SK-N-SH (cell line): ENCODE data around the gene MFAP4. TPM values are rescaled to one million over a fixed set of nuclear protein-coding genes. Genes with fewer than 3 reads are reported as not detected.
A peak's percentile ranks its signal among the peaks of the same experiment; 100 is the strongest.

Source experiments
- CTCF ChIA-PET: fragments of 300-600, 350-600 bp; formaldehyde crosslinking; extraction: SDS; loops from one replicate; lab custom pipeline; 2021; lab: Yijun Ruan, JAX
- POLR2A ChIA-PET: fragments of 350-600 bp; sonication (Branson Sonifier 250); formaldehyde crosslinking; extraction: SDS; loops from one replicate; lab custom pipeline; 2020; ENCODE audit warnings: antibody characterized with exemption, inconsistent platforms; lab: Yijun Ruan, JAX
- DNase-seq: peaks from one replicate; pipeline ENCODE4 v3.0.0; 2012
- H2AFZ ChIP-seq: fragments of 200-600 bp; sonication (generic); 2 replicates; pipeline ENCODE4 v1.8.1; 2016; ENCODE audit warnings: antibody characterized with exemption, mild to moderate bottlenecking, low read depth
- H3F3A ChIP-seq: fragments of 200-600 bp; sonication (generic); replicated peaks from 2 replicates; pipeline ENCODE3; 2016; ENCODE audit warnings: antibody characterized with exemption, mild to moderate bottlenecking; ENCODE audit not compliant: insufficient read depth
- H3K27ac ChIP-seq, 2 experiments: fragments of 200-500 bp in 1 of 2; fragments of 200-600 bp in 1 of 2; sonication (Bioruptor generic) in 1 of 2; sonication (generic), shearing (Covaris generic) in 1 of 2; 2 replicates each; pipeline versions ENCODE4 v1.5.1 to v1.6.1; 2014 to 2016; ENCODE audit warnings: low read depth in 2 of 2, inconsistent platforms in 1 of 2, low read length in 1 of 2, mild to moderate bottlenecking in 1 of 2, mixed read lengths in 1 of 2
- H3K27me3 ChIP-seq: fragments of 200-600 bp; sonication (generic), shearing (Covaris generic); 2 replicates; pipeline ENCODE4 v1.6.1; 2016; ENCODE audit warnings: mixed run types; ENCODE audit not compliant: insufficient read depth
- H3K36me3 ChIP-seq, 2 experiments: fragments of 200-500 bp in 1 of 2; fragments of 200-600 bp in 1 of 2; sonication (Bioruptor generic) in 1 of 2; sonication (generic) in 1 of 2; replicated peaks in 1 of 2; 2 replicates each; pipeline versions ENCODE3 to v1.5.1; 2014 to 2016; ENCODE audit warnings: low read length in 1 of 2, mild to moderate bottlenecking in 1 of 2; ENCODE audit not compliant: insufficient read depth in 2 of 2, control insufficient read depth in 1 of 2
- H3K4me1 ChIP-seq, 2 experiments: fragments of 200-500 bp in 1 of 2; fragments of 200-600 bp in 1 of 2; sonication (Bioruptor generic) in 1 of 2; sonication (generic), shearing (Covaris generic) in 1 of 2; 2 replicates each; pipeline versions ENCODE4 v1.5.1 to v1.6.1; 2014 to 2016; ENCODE audit warnings: low read depth in 1 of 2, low read length in 1 of 2, mixed run types in 1 of 2; ENCODE audit not compliant: insufficient read depth in 2 of 2, control insufficient read depth in 1 of 2
- H3K4me2 ChIP-seq: fragments of 200-600 bp; sonication (generic), shearing (Covaris generic); 2 replicates; pipeline ENCODE4 v1.6.1; 2017; ENCODE audit warnings: mixed run types
- H3K4me3 ChIP-seq, 2 experiments: fragments of 200-500 bp in 1 of 2; fragments of 200-600 bp in 1 of 2; sonication (Bioruptor generic) in 1 of 2; sonication (generic), shearing (Covaris generic) in 1 of 2; 2 replicates each; pipeline versions ENCODE4 v1.5.1 to v1.8.1; 2014 to 2016; ENCODE audit warnings: low read depth in 2 of 2, inconsistent platforms in 1 of 2, low read length in 1 of 2, mild to moderate bottlenecking in 1 of 2, mixed read lengths in 1 of 2, moderate library complexity in 1 of 2
- H3K79me2 ChIP-seq: fragments of 200-600 bp; sonication (generic); 2 replicates; pipeline ENCODE4 v1.8.1; 2017; ENCODE audit warnings: mild to moderate bottlenecking; ENCODE audit not compliant: insufficient read depth
- H3K9ac ChIP-seq: fragments of 200-600 bp; sonication (generic); 2 replicates; pipeline ENCODE4 v1.6.1; 2017; ENCODE audit warnings: mixed run types
- H3K9me2 ChIP-seq: fragments of 200-600 bp; sonication (generic); 2 replicates; pipeline ENCODE4 v1.6.1; 2017; ENCODE audit warnings: mixed run types
- H3K9me3 ChIP-seq: fragments of 200-600 bp; sonication (generic); 2 replicates; pipeline ENCODE4 v1.6.1; 2017; ENCODE audit warnings: mixed run types, mild to moderate bottlenecking, moderate library complexity
- H4K20me1 ChIP-seq: fragments of 200-600 bp; sonication (generic); 2 replicates; pipeline ENCODE4 v1.6.1; 2017; ENCODE audit warnings: mild to moderate bottlenecking, mixed run types; ENCODE audit not compliant: insufficient read depth
- FOSL2 ChIP-seq: IDR thresholded peaks from 2 replicates; pipeline ENCODE4 v1.4.0; 2012; ENCODE audit warnings: low read depth, mild to moderate bottlenecking, moderate library complexity, borderline replicate concordance
- FOXM1 ChIP-seq: IDR thresholded peaks from 2 replicates; pipeline ENCODE4 v1.4.0; 2012; ENCODE audit warnings: low read depth, mild to moderate bottlenecking
- GABPA ChIP-seq: IDR thresholded peaks from 2 replicates; pipeline ENCODE4 v1.4.0; 2012; ENCODE audit warnings: low read depth, mild to moderate bottlenecking
- GATA2 ChIP-seq: sonication (generic); formaldehyde crosslinking; IDR thresholded peaks from 2 replicates; pipeline ENCODE4 v1.5.0; 2020; ENCODE audit warnings: mild to moderate bottlenecking, missing genetic modification reagents
- MEF2A ChIP-seq: IDR thresholded peaks from 2 replicates; pipeline ENCODE4 v1.4.0; 2012; ENCODE audit warnings: low read depth, borderline replicate concordance
- NFIC ChIP-seq: IDR thresholded peaks from 2 replicates; pipeline ENCODE4 v1.4.0; 2012; ENCODE audit warnings: borderline replicate concordance
- POLR2AphosphoS5 ChIP-seq: IDR thresholded peaks from 2 replicates; pipeline ENCODE4 v1.6.1; 2012; ENCODE audit warnings: low read depth, low read length
- RCOR1 ChIP-seq: fragments of 150-350 bp; IDR thresholded peaks from 2 replicates; pipeline ENCODE4 v1.6.1; 2017; ENCODE audit warnings: antibody characterized with exemption, low read length
- YY1 ChIP-seq: IDR thresholded peaks from 2 replicates; pipeline ENCODE4 v1.4.0; 2012; ENCODE audit warnings: low read depth, mild to moderate bottlenecking
- WGBS: methylation state at CpG from one replicate; pipeline ENCODE4 v1.1.6; 2017; ENCODE audit warnings: low lambda C conversion rate; 5-methylcytosine and 5-hydroxymethylcytosine counted together
- polyA plus RNA-seq, 3 experiments: library from polyadenylated mRNA; depleted of rRNA; stranded (reverse); fragments of >200 nt; gene quantifications; 2 replicates each; pipeline ENCODE4 v1.2.3, GENCODE V29; 2012
- TF ChIP-seq, protein P1 (sequence below): IDR thresholded peaks from 2 replicates; pipeline ENCODE4 v1.4.0; 2012; ENCODE audit warnings: low read depth, borderline replicate concordance
- TF ChIP-seq, protein P2 (sequence below): fragments of 200-600 bp; sonication (generic); IDR thresholded peaks from 2 replicates; pipeline ENCODE4 v1.6.1; 2017; ENCODE audit warnings: antibody characterized with exemption, mild to moderate bottlenecking, moderate library complexity
- TF ChIP-seq, protein P3 (sequence below): fragments of 150-350 bp; IDR thresholded peaks from 2 replicates; pipeline ENCODE4 v1.6.1; 2016; ENCODE audit warnings: mild to moderate bottlenecking, low read depth, low read length
- TF ChIP-seq, protein P4 (sequence below): IDR thresholded peaks from 2 replicates; pipeline ENCODE4; 2012

The MFAP4 gene
- polyA plus RNA-seq, 1 of the 3 experiments (the other 2 are of a cell fraction): 120 TPM

DNA sequence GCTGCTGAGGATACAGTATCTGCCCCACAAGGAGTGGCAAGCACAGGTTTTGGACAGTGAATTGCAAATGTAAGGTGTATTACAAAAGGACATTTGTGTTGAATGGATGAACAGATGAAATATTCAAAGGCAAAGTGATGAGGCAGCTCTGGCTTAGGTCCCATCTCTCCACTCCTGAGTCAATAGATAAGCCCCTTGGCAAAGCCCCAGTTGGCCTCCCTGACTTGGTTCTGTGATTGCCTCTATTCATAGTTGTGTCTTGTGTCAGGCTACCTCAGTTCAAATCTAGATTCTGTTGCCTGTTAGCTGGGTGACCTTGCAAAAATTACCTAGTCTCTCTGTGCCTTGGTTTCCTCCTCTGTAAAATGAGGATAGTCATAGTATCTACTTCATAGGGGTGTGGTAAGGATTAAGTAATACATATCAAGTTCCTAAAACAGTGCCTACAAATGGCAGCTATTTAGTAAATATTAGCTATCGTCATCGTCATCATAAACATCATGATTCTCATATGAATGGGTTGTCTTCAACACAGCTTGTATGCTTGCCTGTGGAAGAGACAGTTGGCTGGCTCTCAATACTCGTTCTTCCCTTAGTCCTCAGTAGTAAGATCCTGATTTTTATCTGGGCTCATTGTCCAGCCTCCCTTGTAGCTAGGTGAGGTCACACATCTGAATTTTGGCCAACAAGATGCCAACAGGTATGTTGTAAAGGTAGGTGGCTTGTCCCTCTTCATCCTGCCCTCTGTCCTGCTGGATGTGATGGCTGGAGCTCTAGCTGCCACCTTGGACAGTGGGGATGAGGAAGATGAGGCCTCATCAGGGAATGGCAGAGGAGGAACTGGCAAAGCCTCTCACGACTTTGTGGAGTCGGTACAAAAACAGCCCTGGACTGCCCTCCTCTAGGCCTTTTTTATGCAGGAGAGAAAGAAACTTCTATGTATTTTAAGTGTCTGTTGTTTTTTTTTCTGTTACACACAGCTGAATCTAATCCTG is 2.1 kb upstream of the MFAP4 start (continued):
- TF ChIP-seq, protein P1, sequence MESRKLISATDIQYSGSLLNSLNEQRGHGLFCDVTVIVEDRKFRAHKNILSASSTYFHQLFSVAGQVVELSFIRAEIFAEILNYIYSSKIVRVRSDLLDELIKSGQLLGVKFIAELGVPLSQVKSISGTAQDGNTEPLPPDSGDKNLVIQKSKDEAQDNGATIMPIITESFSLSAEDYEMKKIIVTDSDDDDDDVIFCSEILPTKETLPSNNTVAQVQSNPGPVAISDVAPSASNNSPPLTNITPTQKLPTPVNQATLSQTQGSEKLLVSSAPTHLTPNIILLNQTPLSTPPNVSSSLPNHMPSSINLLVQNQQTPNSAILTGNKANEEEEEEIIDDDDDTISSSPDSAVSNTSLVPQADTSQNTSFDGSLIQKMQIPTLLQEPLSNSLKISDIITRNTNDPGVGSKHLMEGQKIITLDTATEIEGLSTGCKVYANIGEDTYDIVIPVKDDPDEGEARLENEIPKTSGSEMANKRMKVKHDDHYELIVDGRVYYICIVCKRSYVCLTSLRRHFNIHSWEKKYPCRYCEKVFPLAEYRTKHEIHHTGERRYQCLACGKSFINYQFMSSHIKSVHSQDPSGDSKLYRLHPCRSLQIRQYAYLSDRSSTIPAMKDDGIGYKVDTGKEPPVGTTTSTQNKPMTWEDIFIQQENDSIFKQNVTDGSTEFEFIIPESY: no peak
- TF ChIP-seq FOXM1 (no peak), MEF2A (no peak), GABPA (no peak), FOSL2 (no peak), POLR2AphosphoS5 (peak; percentile 27; the same call in 1 of the 2 replicates), YY1 (no peak)
- TF ChIP-seq, protein P2, sequence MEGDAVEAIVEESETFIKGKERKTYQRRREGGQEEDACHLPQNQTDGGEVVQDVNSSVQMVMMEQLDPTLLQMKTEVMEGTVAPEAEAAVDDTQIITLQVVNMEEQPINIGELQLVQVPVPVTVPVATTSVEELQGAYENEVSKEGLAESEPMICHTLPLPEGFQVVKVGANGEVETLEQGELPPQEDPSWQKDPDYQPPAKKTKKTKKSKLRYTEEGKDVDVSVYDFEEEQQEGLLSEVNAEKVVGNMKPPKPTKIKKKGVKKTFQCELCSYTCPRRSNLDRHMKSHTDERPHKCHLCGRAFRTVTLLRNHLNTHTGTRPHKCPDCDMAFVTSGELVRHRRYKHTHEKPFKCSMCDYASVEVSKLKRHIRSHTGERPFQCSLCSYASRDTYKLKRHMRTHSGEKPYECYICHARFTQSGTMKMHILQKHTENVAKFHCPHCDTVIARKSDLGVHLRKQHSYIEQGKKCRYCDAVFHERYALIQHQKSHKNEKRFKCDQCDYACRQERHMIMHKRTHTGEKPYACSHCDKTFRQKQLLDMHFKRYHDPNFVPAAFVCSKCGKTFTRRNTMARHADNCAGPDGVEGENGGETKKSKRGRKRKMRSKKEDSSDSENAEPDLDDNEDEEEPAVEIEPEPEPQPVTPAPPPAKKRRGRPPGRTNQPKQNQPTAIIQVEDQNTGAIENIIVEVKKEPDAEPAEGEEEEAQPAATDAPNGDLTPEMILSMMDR: no peak
- TF ChIP-seq, protein P3, sequence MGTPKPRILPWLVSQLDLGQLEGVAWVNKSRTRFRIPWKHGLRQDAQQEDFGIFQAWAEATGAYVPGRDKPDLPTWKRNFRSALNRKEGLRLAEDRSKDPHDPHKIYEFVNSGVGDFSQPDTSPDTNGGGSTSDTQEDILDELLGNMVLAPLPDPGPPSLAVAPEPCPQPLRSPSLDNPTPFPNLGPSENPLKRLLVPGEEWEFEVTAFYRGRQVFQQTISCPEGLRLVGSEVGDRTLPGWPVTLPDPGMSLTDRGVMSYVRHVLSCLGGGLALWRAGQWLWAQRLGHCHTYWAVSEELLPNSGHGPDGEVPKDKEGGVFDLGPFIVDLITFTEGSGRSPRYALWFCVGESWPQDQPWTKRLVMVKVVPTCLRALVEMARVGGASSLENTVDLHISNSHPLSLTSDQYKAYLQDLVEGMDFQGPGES: no peak

DNA sequence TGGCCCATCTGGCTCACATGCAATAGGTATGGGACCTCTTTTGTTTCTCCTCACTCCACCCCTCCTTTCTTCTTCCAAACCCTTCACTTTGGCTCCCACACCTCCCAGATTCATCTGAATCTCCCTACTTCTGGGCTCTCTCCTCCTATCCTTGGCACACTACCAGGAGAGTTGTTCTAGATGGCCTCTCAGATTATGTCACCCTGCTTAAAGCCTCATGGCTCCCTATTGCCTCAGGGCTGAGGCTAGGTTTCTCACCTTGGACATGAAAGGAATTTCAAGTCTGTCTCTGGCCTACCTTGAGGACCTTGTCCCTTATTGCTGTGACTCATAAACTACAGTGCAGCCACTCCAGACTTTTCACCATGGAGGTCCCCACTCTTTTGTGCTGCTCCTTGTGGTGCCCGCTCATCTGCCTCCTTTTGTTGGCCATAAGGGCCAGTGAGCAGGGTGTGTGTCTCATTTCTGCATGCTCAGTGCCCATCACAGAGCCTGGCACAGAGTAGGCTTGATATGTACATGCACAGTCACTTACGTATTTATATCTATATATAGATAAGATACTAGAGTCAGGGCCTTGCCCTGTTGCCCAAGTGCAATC is 1.0 kb upstream of the MFAP4 start:
- CTCF ChIA-PET: interaction anchor here (1.0 to 7.2 kb wide), 7 partner anchors 10 to 60 kb away, joined by 3 to 56 read pairs (median 5); partner anchors contain the start of genes B9D1 and MAPK7
- Histone ChIP-seq H3K9ac (peak overlapping the region; percentile 77; the same call in 1 of the 2 replicates), H3K4me2 (peak overlapping the region; percentile 92)

More for the DNA sequence above, 1.0 kb upstream of the MFAP4 start:
- Histone ChIP-seq H3K4me3 (no peak overlapping the region), H3K79me2 (peaks cover 26% of the 10 kb centered on the region), H3F3A (peaks cover 48% of the 10 kb centered on the region), H3K9me2 (no peaks in the 10 kb centered on the region), H2AFZ (no peak overlapping the region; the same call in 1 of the 2 replicates), H3K36me3 (peaks cover 11 to 16% of the 10 kb centered on the region in 2 experiments), H4K20me1 (0 out of 2 replicates have a peak, but pooled peaks cover 7% of the 10 kb centered on the region), H3K9me3 (no peaks in the 10 kb centered on the region), H3K27ac (peak overlapping the region; percentile 98 to 99), H3K4me1 (peaks cover 58 to 87% of the 10 kb centered on the region in 2 experiments), H3K27me3 (no peaks in the 10 kb centered on the region)
- POLR2A ChIA-PET: interaction anchor here (0.9 to 2.8 kb wide), 6 partner anchors 9 to 26 kb away, joined by 3 to 29 read pairs (median 9); partner anchors contain the start of genes B9D1, MAPK7 and RNF112
- DNase-seq: no peak
- WGBS: 95% methylated on average over 2 of the region's 2 CpGs
- TF ChIP-seq RCOR1 (peak; percentile 28; the same call in 1 of the 2 replicates), GATA2 (CRISPR knock-in tag) (peak; percentile 62; the same call in 1 of the 2 replicates), NFIC (peak; percentile 48; the same call in 1 of the 2 replicates)
- TF ChIP-seq, protein P4, sequence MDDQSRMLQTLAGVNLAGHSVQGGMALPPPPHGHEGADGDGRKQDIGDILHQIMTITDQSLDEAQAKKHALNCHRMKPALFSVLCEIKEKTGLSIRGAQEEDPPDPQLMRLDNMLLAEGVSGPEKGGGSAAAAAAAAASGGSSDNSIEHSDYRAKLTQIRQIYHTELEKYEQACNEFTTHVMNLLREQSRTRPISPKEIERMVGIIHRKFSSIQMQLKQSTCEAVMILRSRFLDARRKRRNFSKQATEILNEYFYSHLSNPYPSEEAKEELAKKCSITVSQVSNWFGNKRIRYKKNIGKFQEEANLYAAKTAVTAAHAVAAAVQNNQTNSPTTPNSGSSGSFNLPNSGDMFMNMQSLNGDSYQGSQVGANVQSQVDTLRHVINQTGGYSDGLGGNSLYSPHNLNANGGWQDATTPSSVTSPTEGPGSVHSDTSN: no peak
